H1 (cell line): ENCODE measurements around the gene LSR. TPM values are rescaled to one million over a fixed set of nuclear protein-coding genes. Genes with fewer than 3 reads are reported as not detected.
A peak's percentile ranks its signal among the peaks of the same experiment; 100 is the strongest.

Experiments used
- CTCF ChIA-PET: fragments of 300-600 bp; sonication (Branson Sonifier 250); formaldehyde crosslinking; loops from one replicate; lab custom pipeline; 2021; ENCODE audit not compliant: partially characterized antibody; lab: Charles Lee
- POLR2A ChIA-PET: fragments of 300-600 bp; sonication (Branson Sonifier 250); formaldehyde crosslinking; loops from one replicate; lab custom pipeline; 2021; ENCODE audit warnings: inconsistent platforms; ENCODE audit not compliant: partially characterized antibody; lab: Charles Lee
- DNase-seq, 2 experiments: peaks; one replicate each; pipeline versions ENCODE4 v3.0.0 to v3.0.0-alpha.2; 2010 to 2022; ENCODE audit warnings: low spot score in 2 of 2, low read depth in 1 of 2, mixed read lengths in 1 of 2
- FAIRE-seq: peaks from 2 replicates; lab custom pipeline; 2011; peaks lifted over from hg19 to GRCh38; lab: Jason Lieb, UNC
- H2AFZ ChIP-seq: 2 replicates; pipeline ENCODE4 v1.8.1; 2012; ENCODE audit warnings: low read length, inconsistent platforms
- H2AK5ac ChIP-seq: 2 replicates; pipeline ENCODE4 v1.6.1; 2013; ENCODE audit warnings: low read depth, low read length
- H2BK120ac ChIP-seq: replicated peaks from 2 replicates; pipeline ENCODE3; 2013; ENCODE audit warnings: low read depth, low read length, inconsistent platforms
- H2BK12ac ChIP-seq: 2 replicates; pipeline ENCODE4 v1.6.1; 2013; ENCODE audit warnings: low read depth, low read length
- H2BK15ac ChIP-seq: 2 replicates; pipeline ENCODE4 v1.6.1; 2013; ENCODE audit warnings: low read length
- H2BK20ac ChIP-seq: 2 replicates; pipeline ENCODE4 v1.6.1; 2013; ENCODE audit warnings: low read length
- H2BK5ac ChIP-seq: 2 replicates; pipeline ENCODE4 v1.6.1; 2013; ENCODE audit warnings: low read depth, low read length
- H3K14ac ChIP-seq: 2 replicates; pipeline ENCODE4 v1.6.1; 2013; ENCODE audit warnings: inconsistent platforms; ENCODE audit not compliant: insufficient read length
- H3K18ac ChIP-seq: 2 replicates; pipeline ENCODE4 v1.6.1; 2013; ENCODE audit warnings: low read length; ENCODE audit errors: extremely low read depth
- H3K23ac ChIP-seq: 2 replicates; pipeline ENCODE4 v1.6.1; 2013; ENCODE audit warnings: inconsistent platforms; ENCODE audit not compliant: insufficient read length
- H3K23me2 ChIP-seq: 2 replicates; pipeline ENCODE4 v1.6.1; 2013; ENCODE audit warnings: low read depth, low read length
- H3K27ac ChIP-seq: 2 replicates; pipeline ENCODE4 v1.6.1; 2011; ENCODE audit warnings: low read depth, low read length, inconsistent platforms
- H3K27me3 ChIP-seq, 4 experiments: replicated peaks in 1 of 4; 1 replicate in 1 of 4; 2 replicates in 3 of 4; pipeline versions ENCODE4 v1.6.1 to v1.8.1; 2011 to 2013; ENCODE audit warnings: low read length in 3 of 4, mild to moderate bottlenecking in 3 of 4, inconsistent platforms in 2 of 4, mixed read lengths in 2 of 4, moderate library complexity in 1 of 4; ENCODE audit not compliant: control insufficient read depth in 3 of 4, insufficient read depth in 3 of 4; ENCODE audit errors: extremely low read depth in 1 of 4
- H3K36me3 ChIP-seq, 4 experiments: 2 replicates each; pipeline versions ENCODE4 v1.6.1 to v1.8.1; 2011 to 2013; ENCODE audit warnings: mild to moderate bottlenecking in 4 of 4, low read length in 3 of 4, moderate library complexity in 2 of 4, control low read depth in 1 of 4, inconsistent platforms in 1 of 4; ENCODE audit not compliant: insufficient read depth in 4 of 4, control insufficient read depth in 2 of 4
- H3K4ac ChIP-seq: replicated peaks from 2 replicates; pipeline ENCODE3; 2013; ENCODE audit warnings: low read length, low read depth, mixed read lengths, inconsistent platforms; ENCODE audit not compliant: insufficient read length
- H3K4me1 ChIP-seq, 4 experiments: replicated peaks in 1 of 4; 1 replicate in 1 of 4; 2 replicates in 3 of 4; pipeline versions ENCODE4 v1.6.1 to v1.8.1; 2011 to 2013; ENCODE audit warnings: low read length in 3 of 4, inconsistent platforms in 2 of 4, mixed read lengths in 1 of 4; ENCODE audit not compliant: insufficient read depth in 4 of 4, control insufficient read depth in 3 of 4
- H3K4me2 ChIP-seq, 2 experiments: 2 replicates each; pipeline versions ENCODE4 v1.6.1 to v1.8.1; 2011 to 2013; ENCODE audit warnings: low read depth in 2 of 2, low read length in 2 of 2, control low read depth in 1 of 2, inconsistent platforms in 1 of 2, mild to moderate bottlenecking in 1 of 2; ENCODE audit not compliant: insufficient read depth in 1 of 2
- H3K4me3 ChIP-seq, 4 experiments: fragments of 200-600, 300-600 bp in 1 of 4; sonication (generic), shearing (Covaris generic), sonication (Bioruptor Twin) in 1 of 4; 2 replicates each; pipeline versions ENCODE4 v1.5.1 to v1.8.1; 2011 to 2016; ENCODE audit warnings: low read length in 4 of 4, low read depth in 3 of 4, control low read depth in 2 of 4, inconsistent platforms in 2 of 4, mild to moderate bottlenecking in 2 of 4, mixed read lengths in 1 of 4, moderate library complexity in 1 of 4; ENCODE audit not compliant: insufficient read depth in 2 of 4; ENCODE audit errors: extremely low read depth in 1 of 4
- H3K56ac ChIP-seq: replicated peaks from 2 replicates; pipeline ENCODE3; 2013; ENCODE audit warnings: low read depth, mild to moderate bottlenecking, mixed read lengths, low read length, inconsistent platforms; ENCODE audit not compliant: insufficient read length
- H3K79me1 ChIP-seq: 2 replicates; pipeline ENCODE4 v1.6.1; 2013; ENCODE audit warnings: low read depth, low read length, control low read depth
- H3K79me2 ChIP-seq, 2 experiments: 2 replicates each; pipeline versions ENCODE4 v1.6.1 to v1.8.1; 2012 to 2013; ENCODE audit warnings: low read length in 2 of 2, mild to moderate bottlenecking in 2 of 2, inconsistent platforms in 1 of 2; ENCODE audit not compliant: insufficient read depth in 2 of 2, control insufficient read depth in 1 of 2
- H3K9ac ChIP-seq, 4 experiments: replicated peaks in 1 of 4; 1 replicate in 1 of 4; 2 replicates in 3 of 4; pipeline versions ENCODE4 v1.6.1 to v1.8.1; 2011 to 2013; ENCODE audit warnings: low read depth in 3 of 4, low read length in 3 of 4, control low read depth in 2 of 4, mild to moderate bottlenecking in 2 of 4, moderate library complexity in 2 of 4, inconsistent platforms in 1 of 4; ENCODE audit errors: extremely low read depth in 1 of 4
- H3K9me3 ChIP-seq, 2 experiments: 2 replicates each; pipeline versions ENCODE4 v1.6.1 to v1.8.1; 2012 to 2013; ENCODE audit warnings: mild to moderate bottlenecking in 2 of 2, moderate library complexity in 2 of 2, control low read depth in 1 of 2, inconsistent platforms in 1 of 2, low read depth in 1 of 2, low read length in 1 of 2, mixed read lengths in 1 of 2; ENCODE audit not compliant: insufficient read depth in 2 of 2
- H4K20me1 ChIP-seq, 2 experiments: replicated peaks in 1 of 2; 2 replicates each; pipeline versions ENCODE3 to v1.8.1; 2011 to 2013; ENCODE audit warnings: inconsistent platforms in 2 of 2, low read length in 2 of 2, mild to moderate bottlenecking in 1 of 2; ENCODE audit not compliant: insufficient read depth in 2 of 2, control insufficient read depth in 1 of 2
- H4K5ac ChIP-seq: 2 replicates; pipeline ENCODE4 v1.6.1; 2013; ENCODE audit warnings: low read length, low read depth, mixed read lengths, inconsistent platforms; ENCODE audit not compliant: insufficient read length
- H4K8ac ChIP-seq: 2 replicates; pipeline ENCODE4 v1.8.0; 2013; ENCODE audit warnings: mild to moderate bottlenecking, moderate library complexity, low read length, inconsistent platforms; ENCODE audit not compliant: insufficient read depth; ENCODE audit errors: extremely low read depth
- H4K91ac ChIP-seq: replicated peaks from 2 replicates; pipeline ENCODE3; 2013; ENCODE audit warnings: low read length, mixed read lengths, inconsistent platforms; ENCODE audit not compliant: insufficient read length
- FOSL1 ChIP-seq: IDR thresholded peaks from 2 replicates; pipeline ENCODE4 v1.6.1; 2011; ENCODE audit warnings: mild to moderate bottlenecking, low read depth, low read length, moderate library complexity; ENCODE audit not compliant: insufficient read depth
- JUN ChIP-seq: IDR thresholded peaks from 2 replicates; pipeline ENCODE4 v1.6.1; 2011; ENCODE audit warnings: low read depth, mild to moderate bottlenecking, improper control_type of control experiment, low read length
- NRF1 ChIP-seq: IDR thresholded peaks from 2 replicates; pipeline ENCODE4 v1.6.1; 2011; ENCODE audit warnings: mild to moderate bottlenecking, low read depth, low read length, improper control_type of control experiment
- PHF8 ChIP-seq: fragments of 200-600 bp; sonication (generic); conservative IDR thresholded peaks from 2 replicates; pipeline ENCODE4 v1.7.1; 2012; ENCODE audit warnings: low read depth, mild to moderate bottlenecking, inconsistent platforms, low read length, moderate library complexity
- POLR2A ChIP-seq, 2 experiments: IDR thresholded peaks; 1 replicate in 1 of 2; 2 replicates in 1 of 2; pipeline ENCODE4 v1.6.1; 2011; ENCODE audit warnings: low read depth in 2 of 2, low read length in 2 of 2, mild to moderate bottlenecking in 2 of 2; ENCODE audit errors: control extremely low read depth in 1 of 2
- WGBS, 2 experiments: shearing (Covaris generic) in 1 of 2; methylation state at CpG; one replicate each; pipeline versions ENCODE4 v1.1.6 to v1.1.7; 2013 to 2015; ENCODE audit warnings: low lambda C conversion rate in 2 of 2, mixed read lengths in 2 of 2, inconsistent platforms in 1 of 2, low coverage in 1 of 2, missing lambda C conversion rate in 1 of 2; ENCODE audit not compliant: insufficient replicate concordance in 2 of 2, insufficient coverage in 1 of 2, insufficient read length in 1 of 2; ENCODE audit errors: extremely low coverage in 1 of 2, missing lambda C conversion rate in 1 of 2; 5-methylcytosine and 5-hydroxymethylcytosine counted together
- polyA plus RNA-seq, 7 experiments: library from polyadenylated mRNA; depleted of rRNA in 3 of 7; stranded (reverse) in 5 of 7; unstranded in 2 of 7; fragments of >200 nt in 5 of 7; fragments of 200-250 nt in 2 of 7; gene quantifications; 1 replicate in 5 of 7; 2 replicates in 1 of 7; 4 replicates in 1 of 7; pipeline versions ENCODE4 v1.2.1 to v1.2.3, GENCODE V29; 2011 to 2013; ENCODE audit warnings: missing spikeins in 2 of 7, mixed read lengths in 2 of 7
- total RNA-seq: library from RNA; stranded (reverse); fragmentation: NEBNext Ultra II Directional; extraction: Animal tissue kit (Norgen Biotek cat#: 25700); gene quantifications from 2 replicates; pipeline ENCODE4 v1.2.1, GENCODE V29; 2021

The LSR gene
- total and polyA plus RNA-seq, 2 of the 8 experiments (the other 6 are each of a cell fraction or from before 2014, with no cell fraction given), result 159 to 186 TPM

- peak overlapping the region; percentile 32 to 77 (median 52) for H3K4me3 ChIP-seq
- 0 out of 4 replicates have a peak, but pooled peaks cover 0 to 5% of the 10 kb centered on the region in 2 experiments for H3K79me2 ChIP-seq
- H3K4ac ChIP-seq, result no peak overlapping the region
- DNase-seq (peak in 1 of 2 experiments; percentile 81), FAIRE-seq (no peak)
- H3K27me3 ChIP-seq, result no peaks in the 10 kb centered on the region
- H4K91ac ChIP-seq, result peak overlapping the region; percentile 17
- H2AK5ac ChIP-seq, result no peak overlapping the region
- no peak overlapping the region; the same call in 1 of the 2 replicates for H3K18ac ChIP-seq
- H3K79me1 ChIP-seq, result peaks cover 6% of the 10 kb centered on the region; the same call in 1 of the 2 replicates
- H3K9me3 ChIP-seq, result no peaks in the 10 kb centered on the region
- H3K36me3 ChIP-seq, result peaks cover 15 to 42% (median 30%) of the 10 kb centered on the region in 4 experiments; a peak in 7 of 8 replicates
- H4K5ac ChIP-seq, result peak overlapping the region; percentile 58
- CTCF ChIA-PET, result interaction anchor here (0.6 kb wide), 1 partner anchor 556 kb away, joined by 4 read pairs; no protein-coding TSS in a partner anchor
- no peak overlapping the region for H2BK5ac ChIP-seq
- TF ChIP-seq NRF1 (peak; percentile 60), JUN (no peak), PHF8 (0 out of 2 replicates have a peak, but pooled peaks have one; percentile 21), FOSL1 (no peak), POLR2A (IDR thresholded peaks at IDR 0.05; ENCODE audit: control extremely low read depth in 1 of 2, low read depth in 2 of 2, low read length in 2 of 2) (peak; percentile 34 to 38; a peak in 1 of 3 replicates)
- no peak overlapping the region for H2AFZ ChIP-seq
- no peak overlapping the region for H2BK15ac ChIP-seq
- peak overlapping the region; percentile 67; the same call in 1 of the 2 replicates for H3K27ac ChIP-seq
- H3K9ac ChIP-seq, result peak overlapping the region; percentile 34 to 56 (median 42); a peak in 6 of 7 replicates
- H3K14ac ChIP-seq, result no peak overlapping the region
- no peak overlapping the region for H3K23ac ChIP-seq
- H4K8ac ChIP-seq, result peak overlapping the region; percentile 75
- H2BK20ac ChIP-seq, result no peak overlapping the region
- no peak overlapping the region for H2BK120ac ChIP-seq
- H4K20me1 ChIP-seq, result peaks cover 2 to 21% of the 10 kb centered on the region in 2 experiments
- no peak overlapping the region for H2BK12ac ChIP-seq
- H3K23me2 ChIP-seq, result no peaks in the 10 kb centered on the region; the same call in 1 of the 2 replicates
- WGBS, 2 experiments, result 3% methylated on average over 13 of the region's 100 CpGs; no CpG with 5 or more reads in 1 of the 2 experiments
- H3K4me1 ChIP-seq, result peaks cover 0 to 14% (median 8%) of the 10 kb centered on the region in 4 experiments; a peak in 5 of 7 replicates
- POLR2A ChIA-PET, result interaction anchor here (1.0 to 10.5 kb wide), 4 partner anchors 13 to 114 kb away, joined by 3 to 146 read pairs (median 16); partner anchors contain the start of genes FXYD5, HAMP and LSR
- no peak overlapping the region for H3K56ac ChIP-seq
- H3K4me2 ChIP-seq, result peak overlapping the region; percentile 70 to 75
Observed at GRCh38 chr19:35267818-35268535, 19.2 kb downstream of the LSR start.
